Omental fat pad (tissue), 4 donors: ENCODE measurements around the gene MTURN. TPM values are rescaled to one million over a fixed set of nuclear protein-coding genes. Genes with fewer than 3 reads are reported as not detected.

ENCODE experiments used
- ATAC-seq: fragments of 150-250 bp; one replicate; pipeline ENCODE4 v1.9.1; 2016; ENCODE audit warnings: mild to moderate bottlenecking, moderate library complexity; ENCODE audit not compliant: low FRiP score
- DNase-seq: peaks from one replicate; pipeline ENCODE4 v3.0.0-alpha.2; 2019; ENCODE audit warnings: low spot score
- CTCF ChIP-seq, 3 donors: fragments of 450-650 bp; IDR thresholded peaks; one replicate each; pipeline ENCODE4 v1.5.1; 2016 to 2017; ENCODE audit warnings: antibody characterized with exemption in 3 of 3, mild to moderate bottlenecking in 3 of 3, moderate library complexity in 2 of 3
- total RNA-seq, 4 donors: library from RNA; depleted of rRNA; stranded (reverse); fragments of >200 nt; gene quantifications; one replicate each; pipeline ENCODE4 v1.1.0, GENCODE V29; 2016

MTURN gene
- 100 to 1,000 TPM in 3 of 4 donors, 10 to 100 TPM in 1; 94.7 to 179 (median 122) TPM for total RNA-seq

- peak; percentile 85 for ATAC-seq
- TF ChIP-seq CTCF (IDR thresholded peaks at IDR 0.05): no peak
- DNase-seq: peak; percentile 89
Measured at GRCh38 chr7:30134611-30135300, at the start of gene MTURN. Gene MTURN (plus strand): TSS chr7:30134986. CDS start chr7:30135137, 151 bp downstream.

GRCh38 chr7:30086529-30086928 lies 48.3 kb upstream of the MTURN start:
- ATAC-seq: no peak
- no peak for TF ChIP-seq CTCF (IDR thresholded peaks at IDR 0.05)
- no peak for DNase-seq

GRCh38 chr7:30087371-30087770 lies 47.4 kb upstream of the MTURN start:
- DNase-seq (no peak), ATAC-seq (no peak)
- TF ChIP-seq CTCF (IDR thresholded peaks at IDR 0.05): no peak

- no peak for DNase-seq
- TF ChIP-seq CTCF (IDR thresholded peaks at IDR 0.05): no peak
- no peak for ATAC-seq
Measured at GRCh38 chr7:30088362-30088761, 46.4 kb upstream of the MTURN start.

- no peak for ATAC-seq
- TF ChIP-seq CTCF (IDR thresholded peaks at IDR 0.05): no peak
- DNase-seq: no peak
Measured at GRCh38 chr7:30090111-30090510, 44.7 kb upstream of the MTURN start.

GRCh38 chr7:30091491-30091912 lies 43.3 kb upstream of the MTURN start:
- ATAC-seq (peak; percentile 81), DNase-seq (no peak)
- TF ChIP-seq CTCF (IDR thresholded peaks at IDR 0.05): no peak

- no peak for ATAC-seq
- no peak for TF ChIP-seq CTCF (IDR thresholded peaks at IDR 0.05)
- no peak for DNase-seq
Measured at GRCh38 chr7:30091987-30092386, 42.8 kb upstream of the MTURN start.
